ENCODE measurements around the gene YTHDC1.

The YTHDC1 gene

GRCh38 chr4:68361146-68361589 lies 11.3 kb upstream of the YTHDC1 start:
- H4K20me1 ChIP-seq = no peaks in the 10 kb centered on the region
- no peak overlapping the region for H3K4me2 ChIP-seq
- H3K27ac ChIP-seq = no peak overlapping the region
- H3K27me3 ChIP-seq = no peaks in the 10 kb centered on the region
- H3K4me3 ChIP-seq = no peak overlapping the region
- TF ChIP-seq Cebpa-rat (IDR thresholded peaks at IDR 0.05) = no peak
- H3K9ac ChIP-seq = no peak overlapping the region
- no peaks in the 10 kb centered on the region for H3K36me3 ChIP-seq
- peaks cover 0 to 13% (median 10%) of the 10 kb centered on the region in 11 experiments; a peak in 11 of 22 replicates for H3K9me3 ChIP-seq (replicated peaks in 1 of 11)
- no peaks in the 10 kb centered on the region; a peak in 1 of 20 replicates for H3K4me1 ChIP-seq

DNA sequence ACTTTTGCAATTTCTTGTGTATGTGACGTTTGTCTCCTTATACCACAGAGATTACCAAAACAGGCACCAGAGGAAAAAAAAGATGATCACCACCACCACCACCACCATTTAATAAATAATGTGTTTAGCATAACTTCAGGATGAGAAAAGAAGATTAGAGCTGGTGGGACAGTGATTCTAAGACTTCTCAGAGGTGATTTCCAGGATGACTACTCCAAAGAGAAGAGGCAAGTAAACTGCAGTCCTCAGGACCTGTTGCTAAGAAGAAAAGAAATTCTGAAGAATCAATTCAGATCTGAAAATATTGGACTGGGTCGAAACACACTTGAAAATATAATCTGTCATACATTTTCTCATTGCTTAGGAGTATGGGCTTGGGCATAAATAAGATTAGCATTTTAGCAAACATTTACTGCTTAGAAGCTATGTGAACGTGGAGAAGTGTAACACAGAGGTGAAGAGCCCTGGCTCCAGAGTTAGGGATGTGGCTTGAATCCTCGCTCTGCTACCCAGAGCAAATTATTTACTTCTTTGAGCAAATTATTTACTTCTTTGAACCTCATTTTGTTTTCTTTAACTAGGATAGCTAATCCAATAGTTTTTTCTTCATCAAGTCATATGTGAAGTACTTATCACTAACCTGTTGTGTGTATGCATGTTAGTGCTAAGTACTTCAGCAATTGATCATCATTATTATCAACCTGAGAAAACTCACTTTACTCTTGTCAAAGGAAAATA lies 10.5 kb upstream of the YTHDC1 start:
- no peak for TF ChIP-seq Cebpa-rat (IDR thresholded peaks at IDR 0.05)
- H3K4me2 ChIP-seq = no peak overlapping the region
- no peak overlapping the region for H3K9ac ChIP-seq
- no peaks in the 10 kb centered on the region for H3K27me3 ChIP-seq
- H3K9me3 ChIP-seq (replicated peaks in 1 of 11) = peaks cover 0 to 9% (median 7%) of the 10 kb centered on the region in 11 experiments; a peak in 11 of 22 replicates
- no peaks in the 10 kb centered on the region for H4K20me1 ChIP-seq
- H3K4me1 ChIP-seq = no peaks in the 10 kb centered on the region; a peak in 1 of 20 replicates
- H3K27ac ChIP-seq = no peak overlapping the region
- H3K36me3 ChIP-seq = no peaks in the 10 kb centered on the region
- H3K4me3 ChIP-seq = no peak overlapping the region

GRCh38 chr4:68359508-68359907 lies 9.6 kb upstream of the YTHDC1 start:
- no peaks in the 10 kb centered on the region for H4K20me1 ChIP-seq
- H3K27me3 ChIP-seq = no peaks in the 10 kb centered on the region
- no peaks in the 10 kb centered on the region for H3K9me3 ChIP-seq (replicated peaks in 1 of 11)
- no peak overlapping the region for H3K27ac ChIP-seq
- H3K4me3 ChIP-seq = no peak overlapping the region
- H3K4me2 ChIP-seq = peak overlapping the region in 2 of 11 experiments; percentile 1 to 20; a peak in 4 of 22 replicates
- no peaks in the 10 kb centered on the region; a peak in 1 of 20 replicates for H3K4me1 ChIP-seq
- TF ChIP-seq Cebpa-rat (IDR thresholded peaks at IDR 0.05) = no peak
- H3K9ac ChIP-seq = no peak overlapping the region
- no peaks in the 10 kb centered on the region for H3K36me3 ChIP-seq

- no peak overlapping the region for H3K9ac ChIP-seq
- no peak for TF ChIP-seq Cebpa-rat (IDR thresholded peaks at IDR 0.05)
- no peaks in the 10 kb centered on the region for H4K20me1 ChIP-seq
- no peaks in the 10 kb centered on the region for H3K9me3 ChIP-seq (replicated peaks in 1 of 11)
- H3K36me3 ChIP-seq = no peaks in the 10 kb centered on the region
- H3K4me3 ChIP-seq = no peak overlapping the region
- no peaks in the 10 kb centered on the region; a peak in 1 of 20 replicates for H3K4me1 ChIP-seq
- peak overlapping the region in 2 of 11 experiments; percentile 1 to 20; a peak in 4 of 22 replicates for H3K4me2 ChIP-seq
- no peaks in the 10 kb centered on the region for H3K27me3 ChIP-seq
- no peak overlapping the region; a peak in 1 of 22 replicates for H3K27ac ChIP-seq
Observed at GRCh38 chr4:68358988-68359387, 9.1 kb upstream of the YTHDC1 start.

DNA sequence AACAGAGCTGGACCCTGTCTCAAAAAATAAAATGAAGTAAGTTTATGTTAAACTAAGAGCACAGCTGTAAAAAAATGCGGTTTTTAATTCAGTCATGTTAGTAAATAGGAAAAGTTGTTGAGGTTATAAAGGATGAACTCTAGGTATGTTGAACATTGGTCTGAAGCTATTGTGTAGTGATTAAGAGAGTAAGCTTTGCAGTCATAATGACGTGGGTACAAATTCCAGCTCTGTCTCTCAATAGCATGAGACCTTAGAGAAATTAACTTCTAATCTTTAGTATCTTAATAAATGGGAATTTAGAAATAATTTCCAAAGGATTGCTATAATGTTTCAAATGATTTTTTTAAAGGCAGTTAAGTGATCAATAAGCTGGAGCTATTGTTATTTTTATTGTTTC lies 2.9 kb upstream of the YTHDC1 start:
- Histone ChIP-seq H3K36me3 (no peaks in the 10 kb centered on the region; a peak in 1 of 22 replicates), H3K4me3 (no peak overlapping the region), H3K4me2 (no peak overlapping the region), H3K27ac (no peak overlapping the region), H3K9me3 (replicated peaks in 1 of 11) (peaks cover 0 to 4% (median 0%) of the 10 kb centered on the region in 11 experiments; a peak in 1 of 22 replicates), H3K27me3 (no peaks in the 10 kb centered on the region), H3K4me1 (peaks cover under 1 to 8% (median 5%) of the 10 kb centered on the region in 10 experiments; a peak in 15 of 20 replicates), H4K20me1 (peaks cover 10 to 15% (median 13%) of the 10 kb centered on the region in 11 experiments; a peak in 19 of 22 replicates), H3K9ac (no peak overlapping the region)
- TF ChIP-seq Cebpa-rat (IDR thresholded peaks at IDR 0.05) = no peak

- Histone ChIP-seq H3K4me1 (peaks cover 4 to 42% (median 27%) of the 10 kb centered on the region in 10 experiments), H3K27me3 (no peaks in the 10 kb centered on the region), H3K27ac (peak overlapping the region; percentile 96 to 100 (median 99)), H3K36me3 (peaks cover 4 to 34% (median 17%) of the 10 kb centered on the region in 11 experiments; a peak in 17 of 22 replicates), H4K20me1 (peaks cover 45 to 50% (median 48%) of the 10 kb centered on the region in 11 experiments), H3K9ac (peak overlapping the region; percentile 94 to 100 (median 99)), H3K9me3 (replicated peaks in 1 of 11) (peaks cover 0 to 7% (median 0%) of the 10 kb centered on the region in 11 experiments; a peak in 1 of 22 replicates), H3K4me2 (peak overlapping the region; percentile 79 to 96 (median 89)), H3K4me3 (peak overlapping the region; percentile 76 to 92 (median 85))
- TF ChIP-seq Cebpa-rat (IDR thresholded peaks at IDR 0.05) = no peak
Observed at GRCh38 chr4:68349279-68349648, 626 bp downstream of the YTHDC1 start.

GRCh38 chr4:68348577-68348976 lies 1.3 kb downstream of the YTHDC1 start:
- Histone ChIP-seq H3K4me2 (peak overlapping the region; percentile 79 to 96 (median 89)), H3K27me3 (no peaks in the 10 kb centered on the region), H3K27ac (peak overlapping the region; percentile 96 to 100 (median 99)), H3K9me3 (replicated peaks in 1 of 11) (peaks cover 0 to 7% (median 0%) of the 10 kb centered on the region in 11 experiments; a peak in 1 of 22 replicates), H4K20me1 (peaks cover 52 to 57% (median 55%) of the 10 kb centered on the region in 11 experiments), H3K36me3 (peaks cover 4 to 40% (median 18%) of the 10 kb centered on the region in 11 experiments; a peak in 17 of 22 replicates), H3K4me1 (peaks cover 4 to 47% (median 28%) of the 10 kb centered on the region in 10 experiments), H3K4me3 (peak overlapping the region; percentile 76 to 92 (median 85)), H3K9ac (peak overlapping the region; percentile 94 to 100 (median 99))
- TF ChIP-seq Cebpa-rat (IDR thresholded peaks at IDR 0.05) = no peak

DNA sequence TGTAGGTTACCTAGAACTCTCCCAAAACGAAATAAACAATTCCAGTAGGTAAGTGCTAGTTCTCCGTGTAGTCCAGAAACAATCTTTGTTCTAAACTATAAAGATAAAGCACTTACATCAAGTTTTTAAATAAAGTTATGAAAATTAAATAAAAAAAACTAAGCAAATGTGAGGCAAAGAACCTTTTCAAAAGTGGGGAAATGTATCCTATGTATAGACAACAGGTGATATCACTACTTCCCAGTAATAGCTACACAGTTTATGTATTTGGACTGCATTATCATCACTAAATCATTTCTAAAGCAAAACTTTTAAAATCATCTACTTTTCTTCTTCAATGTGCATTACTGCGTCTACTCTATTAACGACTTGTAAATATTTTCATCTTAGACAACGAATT lies 2.0 kb downstream of the YTHDC1 start:
- peaks cover 4 to 52% (median 28%) of the 10 kb centered on the region in 10 experiments for H3K4me1 ChIP-seq
- peak overlapping the region; percentile 79 to 96 (median 89); a peak in 21 of 22 replicates for H3K4me2 ChIP-seq
- peak overlapping the region; percentile 94 to 100 (median 99); a peak in 21 of 22 replicates for H3K9ac ChIP-seq
- peak overlapping the region; percentile 76 to 92 (median 85) for H3K4me3 ChIP-seq
- no peaks in the 10 kb centered on the region for H3K27me3 ChIP-seq
- H3K9me3 ChIP-seq (replicated peaks in 1 of 11) = peaks cover 0 to 7% (median 0%) of the 10 kb centered on the region in 11 experiments; a peak in 1 of 22 replicates
- H4K20me1 ChIP-seq = peaks cover 59 to 64% (median 62%) of the 10 kb centered on the region in 11 experiments
- H3K36me3 ChIP-seq = peaks cover 4 to 47% (median 19%) of the 10 kb centered on the region in 11 experiments; a peak in 17 of 22 replicates
- H3K27ac ChIP-seq = peak overlapping the region in 3 of 11 experiments; percentile 99 to 100 (median 100); a peak in 8 of 22 replicates
- no peak for TF ChIP-seq Cebpa-rat (IDR thresholded peaks at IDR 0.05)

DNA sequence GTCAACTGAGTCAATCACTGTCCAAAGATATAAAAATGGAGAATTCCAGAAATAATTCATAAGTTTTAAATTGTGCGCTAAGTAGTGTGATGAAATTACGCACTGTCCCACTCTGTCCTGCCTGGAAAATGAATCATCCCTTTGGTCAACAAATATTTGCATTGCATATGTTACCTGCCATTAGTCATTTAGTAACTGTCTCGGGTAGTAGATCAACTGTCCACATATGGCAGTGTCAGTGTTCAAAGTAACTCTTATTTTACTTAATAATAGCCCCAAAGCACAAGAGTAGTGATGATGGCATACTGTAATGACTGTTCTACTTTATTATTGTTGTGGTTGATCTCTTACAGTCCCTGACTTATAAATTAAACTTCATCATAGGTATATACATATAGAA lies 3.4 kb downstream of the YTHDC1 start:
- H3K4me3 ChIP-seq = no peak overlapping the region
- no peak overlapping the region for H3K9ac ChIP-seq
- H3K4me1 ChIP-seq = peaks cover 4 to 59% (median 28%) of the 10 kb centered on the region in 10 experiments
- no peak overlapping the region for H3K27ac ChIP-seq
- H3K9me3 ChIP-seq (replicated peaks in 1 of 11) = peaks cover 0 to 7% (median 0%) of the 10 kb centered on the region in 11 experiments; a peak in 1 of 22 replicates
- H3K4me2 ChIP-seq = peak overlapping the region; percentile 54 to 96 (median 89); a peak in 18 of 22 replicates
- TF ChIP-seq Cebpa-rat (IDR thresholded peaks at IDR 0.05) = no peak
- no peaks in the 10 kb centered on the region for H3K27me3 ChIP-seq
- peaks cover 73 to 78% (median 76%) of the 10 kb centered on the region in 11 experiments for H4K20me1 ChIP-seq
- peaks cover 4 to 55% (median 25%) of the 10 kb centered on the region in 11 experiments; a peak in 17 of 22 replicates for H3K36me3 ChIP-seq
